HS-5 (cell line): Measurements from ENCODE around the gene WDR72.

Experiments used
- DNase-seq: peaks from one replicate; pipeline ENCODE4 v3.0.0-alpha.2; 2012; ENCODE audit warnings: low read depth

The WDR72 gene

GRCh38 chr15:53534105-53534839 is 225.2 kb downstream of the WDR72 start:
- DNase-seq: no peak

- no peak for DNase-seq
Measured at GRCh38 chr15:53530761-53531160, 228.7 kb downstream of the WDR72 start.

- no peak for DNase-seq
Measured at GRCh38 chr15:53527996-53528395, 231.5 kb downstream of the WDR72 start.

- DNase-seq: no peak
Measured at GRCh38 chr15:53525894-53526293, 233.6 kb downstream of the WDR72 start.

- DNase-seq: no peak
Measured at GRCh38 chr15:53522991-53523390, 236.5 kb downstream of the WDR72 start.

GRCh38 chr15:53520996-53521395 is 238.5 kb downstream of the WDR72 start:
- DNase-seq: no peak

- no peak for DNase-seq
Measured at GRCh38 chr15:53513431-53513830, 246.0 kb downstream of the WDR72 start.

- no peak for DNase-seq
Measured at GRCh38 chr15:53512029-53512428, 247.4 kb downstream of the WDR72 start.

GRCh38 chr15:53511175-53511574 is 248.3 kb downstream of the WDR72 start:
- no peak for DNase-seq

- no peak for DNase-seq
Measured at GRCh38 chr15:53506370-53506769, 253.1 kb downstream of the WDR72 start.

GRCh38 chr15:53498996-53499395 is 260.5 kb downstream of the WDR72 start:
- DNase-seq: no peak

GRCh38 chr15:53490341-53490740 is 269.1 kb downstream of the WDR72 start:
- no peak for DNase-seq

- DNase-seq: no peak
Measured at GRCh38 chr15:53482055-53482454, 277.4 kb downstream of the WDR72 start.

- DNase-seq: no peak
Measured at GRCh38 chr15:53477981-53478766, 281.3 kb downstream of the WDR72 start.

GRCh38 chr15:53473886-53474285 is 285.6 kb downstream of the WDR72 start:
- DNase-seq: no peak

GRCh38 chr15:53473435-53473834 is 286.0 kb downstream of the WDR72 start:
- DNase-seq: no peak

GRCh38 chr15:53472883-53473282 is 286.6 kb downstream of the WDR72 start:
- no peak for DNase-seq

- DNase-seq: no peak
Measured at GRCh38 chr15:53472210-53472609, 287.3 kb downstream of the WDR72 start.

- no peak for DNase-seq
Measured at GRCh38 chr15:53470743-53471142, 288.7 kb downstream of the WDR72 start.

GRCh38 chr15:53469422-53469821 is 290.0 kb downstream of the WDR72 start:
- no peak for DNase-seq
